ENCODE data around the gene PMP22. TPM values are rescaled to one million over a fixed set of nuclear protein-coding genes. Genes with fewer than 3 reads are reported as not detected.
"Not testable (repeated sequence)": the region's sequence is repeated elsewhere in the genome, so short reads cannot be mapped to it uniquely, and the experiment has no call there.

PMP22 gene
- total RNA-seq, 1 donor from 2014 or later: 0.16 TPM

GRCh38 chr17:15256689-15257088, 8.4 kb downstream of the PMP22 start:
- intact Hi-C loops (cut with micrococcal nuclease): no loop called here

GRCh38 chr17:15255713-15256454, 9.2 kb downstream of the PMP22 start:
- intact Hi-C loops (cut with micrococcal nuclease): no loop called here

- intact Hi-C loops (cut with micrococcal nuclease): no loop called here
These were observed 14.8 kb downstream of the PMP22 start for GRCh38 chr17:15250135-15250860.

- intact Hi-C loops (cut with micrococcal nuclease): no loop called here
These were observed 15.6 kb downstream of the PMP22 start for GRCh38 chr17:15249487-15249886.

- intact Hi-C loops (cut with micrococcal nuclease): no loop called here
These were observed 17.1 kb downstream of the PMP22 start for GRCh38 chr17:15247891-15248529.

GRCh38 chr17:15245054-15245453, 20.1 kb downstream of the PMP22 start:
- intact Hi-C loops (cut with micrococcal nuclease): no loop called here

GRCh38 chr17:15240644-15241043, 24.5 kb downstream of the PMP22 start:
- intact Hi-C loops (cut with micrococcal nuclease): no loop called here

- intact Hi-C loops (cut with micrococcal nuclease): no loop called here
These were observed 25.6 kb downstream of the PMP22 start for GRCh38 chr17:15239491-15239890.

- intact Hi-C loops (cut with micrococcal nuclease): no loop called here
These were observed 26.3 kb downstream of the PMP22 start for GRCh38 chr17:15238676-15239422.

- intact Hi-C loops (cut with micrococcal nuclease): no loop called here
These were observed 27.1 kb downstream of the PMP22 start for GRCh38 chr17:15238057-15238456.

GRCh38 chr17:15237106-15237425, 28.1 kb downstream of the PMP22 start:
- intact Hi-C loops (cut with micrococcal nuclease): no loop called here

GRCh38 chr17:15236281-15237105, 28.6 kb downstream of the PMP22 start:
- intact Hi-C loops (cut with micrococcal nuclease): no loop called here

- intact Hi-C loops (cut with micrococcal nuclease): no loop called here
These were observed 31.2 kb downstream of the PMP22 start for GRCh38 chr17:15233971-15234370.

GRCh38 chr17:15233022-15233805, 31.9 kb downstream of the PMP22 start:
- intact Hi-C loops (cut with micrococcal nuclease): no loop called here

- intact Hi-C loops (cut with micrococcal nuclease): no loop called here
These were observed 32.6 kb downstream of the PMP22 start for GRCh38 chr17:15232517-15232915.

- intact Hi-C loops (cut with micrococcal nuclease): no loop called here
These were observed 33.1 kb downstream of the PMP22 start for GRCh38 chr17:15231851-15232516.

GRCh38 chr17:15230866-15231265, 34.3 kb downstream of the PMP22 start:
- intact Hi-C loops (cut with micrococcal nuclease): no loop called here

- intact Hi-C loops (cut with micrococcal nuclease): not testable (repeated sequence)
These were observed 43.3 kb downstream of the PMP22 start for GRCh38 chr17:15221827-15222226.

GRCh38 chr17:15220785-15221184, 44.3 kb downstream of the PMP22 start:
- intact Hi-C loops (cut with micrococcal nuclease): no loop called here

GRCh38 chr17:15216481-15216880, 48.6 kb downstream of the PMP22 start:
- intact Hi-C loops (cut with micrococcal nuclease): no loop called here
